PC-3 (cell line): Measurements from ENCODE around the gene CEP131. TPM values are rescaled to one million over a fixed set of nuclear protein-coding genes. Genes with fewer than 3 reads are reported as not detected.

Experiments
- ATAC-seq: fragments of 200-7000 bp; cut with Tn5 transposase; 2 replicates; pipeline ENCODE4 v1.9.1; 2020; ENCODE audit warnings: mild to moderate bottlenecking, moderate library complexity
- BruUV-seq: library from RNA; stranded (reverse); fragments of 400-500 nt; replicated peaks from 2 replicates; lab custom pipeline; 2021; lab: Mats Ljungman, UMichigan
- CTCF ChIA-PET: fragments of 300-600 bp; sonication (Branson Sonifier 250); formaldehyde crosslinking; loops from one replicate; lab custom pipeline; 2022; ENCODE audit warnings: antibody characterized with exemption; lab: Charles Lee
- POLR2A ChIA-PET: fragments of 300-600 bp; sonication (Branson Sonifier 250); formaldehyde crosslinking; loops from one replicate; lab custom pipeline; 2022; ENCODE audit warnings: antibody characterized with exemption; ENCODE audit not compliant: unreplicated experiment; lab: Charles Lee
- DNase-seq: peaks from one replicate; pipeline ENCODE4 v3.0.0-alpha.2; 2015
- H2AFZ ChIP-seq: fragments of 300-600 bp; sonication (generic); 2 replicates; pipeline ENCODE4 v1.6.0; 2016; ENCODE audit warnings: antibody characterized with exemption, low read length
- H3F3A ChIP-seq: fragments of 300-600 bp; sonication (generic); one replicate; pipeline ENCODE4 v1.6.0; 2017; ENCODE audit warnings: antibody characterized with exemption, low read length, control low read depth, mild to moderate bottlenecking; ENCODE audit not compliant: unreplicated experiment
- H3K27ac ChIP-seq: fragments of 300-600 bp; sonication (generic); 2 replicates; pipeline ENCODE4 v1.5.1; 2016; ENCODE audit warnings: mild to moderate bottlenecking, low read length
- H3K27me3 ChIP-seq: fragments of 300-600 bp; sonication (generic); 2 replicates; pipeline ENCODE4 v1.6.1; 2016; ENCODE audit warnings: low read length, mixed read lengths
- H3K36me3 ChIP-seq: fragments of 300-600 bp; sonication (generic); 2 replicates; pipeline ENCODE4 v1.6.1; 2016; ENCODE audit warnings: low read depth, mixed run types, low read length, mixed read lengths
- H3K4me1 ChIP-seq: fragments of 300-600 bp; sonication (generic); 2 replicates; pipeline ENCODE4 v1.5.1; 2016; ENCODE audit warnings: low read length; ENCODE audit not compliant: insufficient read depth
- H3K4me2 ChIP-seq: fragments of 300-600 bp; sonication (generic); 2 replicates; pipeline ENCODE4 v1.6.0; 2016; ENCODE audit warnings: low read length
- H3K4me3 ChIP-seq: fragments of 300-600 bp; sonication (generic); 2 replicates; pipeline ENCODE4 v1.5.1; 2016; ENCODE audit warnings: mild to moderate bottlenecking, low read length, mixed read lengths
- H3K79me2 ChIP-seq: fragments of 300-600 bp; sonication (generic); 2 replicates; pipeline ENCODE4 v1.6.1; 2017; ENCODE audit warnings: low read length, mixed read lengths
- H3K9ac ChIP-seq: fragments of 300-600 bp; sonication (generic); 2 replicates; pipeline ENCODE4 v1.6.0; 2016; ENCODE audit warnings: mild to moderate bottlenecking, low read length
- H3K9me2 ChIP-seq: fragments of 300-600 bp; sonication (generic); replicated peaks from 2 replicates; pipeline ENCODE4 v1.6.1; 2016; ENCODE audit warnings: mixed run types, low read length, mixed read lengths
- H3K9me3 ChIP-seq: fragments of 300-600 bp; sonication (generic); 2 replicates; pipeline ENCODE4 v1.6.1; 2016; ENCODE audit warnings: low read length, mixed read lengths
- H4K20me1 ChIP-seq: fragments of 300-600 bp; sonication (generic); 2 replicates; pipeline ENCODE4 v1.6.1; 2016; ENCODE audit warnings: low read length, mixed read lengths
- CTCF ChIP-seq: fragments of 300-600 bp; sonication (generic); conservative IDR thresholded peaks from 2 replicates; pipeline ENCODE4 v1.5.1; 2017; ENCODE audit warnings: antibody characterized with exemption, low read depth, mild to moderate bottlenecking, low read length
- EZH2 ChIP-seq: fragments of 300-600 bp; sonication (generic); IDR thresholded peaks from one replicate; pipeline ENCODE4 v1.6.1; 2017; ENCODE audit warnings: antibody characterized with exemption, mild to moderate bottlenecking, low read length; ENCODE audit not compliant: unreplicated experiment
- EZH2phosphoT487 ChIP-seq: fragments of 300-600 bp; sonication (generic); IDR thresholded peaks from 2 replicates; pipeline ENCODE4 v1.6.1; 2018; ENCODE audit warnings: mild to moderate bottlenecking, antibody characterized with exemption, low read length, borderline replicate concordance
- intact Hi-C: fragments of 100-400 bp; cut with micrococcal nuclease; formaldehyde crosslinking; loops from 2 replicates; pipeline ENCODE4 v1.9.0; 2023
- total RNA-seq: library from RNA; depleted of rRNA; stranded (reverse); fragments of >200 nt; gene quantifications from 2 replicates; pipeline ENCODE4 v1.2.3, GENCODE V29; 2014

Gene CEP131
- total RNA-seq, 1 experiment from 2014 or later = 32.1 TPM

GRCh38 chr17:81241648-81242420, 19.1 kb upstream of the CEP131 start:
- peak; percentile 34 for DNase-seq
- no peaks in the 10 kb centered on the region for H3K9me3 ChIP-seq
- H3K4me1 ChIP-seq = peaks cover 18% of the 10 kb centered on the region; the same call in 1 of the 2 replicates
- H3K27me3 ChIP-seq = no peaks in the 10 kb centered on the region
- no peak for ATAC-seq
- H2AFZ ChIP-seq = no peak overlapping the region
- no peak overlapping the region for H3K4me2 ChIP-seq
- H4K20me1 ChIP-seq = no peaks in the 10 kb centered on the region
- H3K36me3 ChIP-seq = no peaks in the 10 kb centered on the region; the same call in 1 of the 2 replicates
- BruUV-seq = no TSS peak
- no peak overlapping the region for H3K27ac ChIP-seq
- CTCF ChIA-PET = interaction anchor here (0.6 kb wide), 1 partner anchor 19 kb away, joined by 4 read pairs; no protein-coding TSS in a partner anchor
- H3F3A ChIP-seq = no peaks in the 10 kb centered on the region
- peaks cover 45% of the 10 kb centered on the region for H3K79me2 ChIP-seq
- H3K9ac ChIP-seq = no peak overlapping the region
- intact Hi-C loops = loop anchor here (1.0 kb wide), 1 partner anchor 100 kb away; no protein-coding TSS in a partner anchor
- POLR2A ChIA-PET = interaction anchor here (0.6 kb wide), 1 partner anchor 286 kb away, joined by 3 read pairs; the partner anchor contains the start of gene FSCN2
- no peaks in the 10 kb centered on the region for H3K9me2 ChIP-seq
- H3K4me3 ChIP-seq = no peak overlapping the region
- TF ChIP-seq CTCF = peak; percentile 76
- TF ChIP-seq EZH2phosphoT487 = no peak
- no peak for TF ChIP-seq EZH2

GRCh38 chr17:81241203-81241602, 18.4 kb upstream of the CEP131 start:
- peaks cover 45% of the 10 kb centered on the region for H3K79me2 ChIP-seq
- intact Hi-C loops = loop anchor here (1.0 kb wide), 1 partner anchor 99 kb away; no protein-coding TSS in a partner anchor
- no peak for TF ChIP-seq EZH2phosphoT487
- TF ChIP-seq EZH2 = no peak
- TF ChIP-seq CTCF = no peak
- no peaks in the 10 kb centered on the region for H3K27me3 ChIP-seq
- no peak overlapping the region for H3K4me3 ChIP-seq
- CTCF ChIA-PET = no interaction called here
- no peak overlapping the region for H3K27ac ChIP-seq
- no peak overlapping the region for H2AFZ ChIP-seq
- no peaks in the 10 kb centered on the region for H3K9me2 ChIP-seq
- no peaks in the 10 kb centered on the region for H4K20me1 ChIP-seq
- H3K36me3 ChIP-seq = no peaks in the 10 kb centered on the region; the same call in 1 of the 2 replicates
- no peaks in the 10 kb centered on the region for H3K9me3 ChIP-seq
- no peak overlapping the region for H3K9ac ChIP-seq
- DNase-seq = no peak
- POLR2A ChIA-PET = no interaction called here
- ATAC-seq = no peak
- no TSS peak for BruUV-seq
- no peaks in the 10 kb centered on the region for H3F3A ChIP-seq
- H3K4me2 ChIP-seq = no peak overlapping the region
- peaks cover 18% of the 10 kb centered on the region; the same call in 1 of the 2 replicates for H3K4me1 ChIP-seq
